SU-DHL-6 (cell line): ENCODE data around the gene RBMS3.

Experiments used
- H2AFZ ChIP-seq: fragments of 200-600 bp; sonication (generic); 2 replicates; pipeline ENCODE4 v1.6.1; 2014; ENCODE audit warnings: low read depth, mild to moderate bottlenecking, moderate library complexity, mixed read lengths, antibody characterized with exemption, low read length; ENCODE audit not compliant: severe bottlenecking
- H3F3A ChIP-seq: fragments of 200-600 bp; shearing (Covaris generic); 2 replicates; pipeline ENCODE4 v1.6.0; 2016; ENCODE audit warnings: antibody characterized with exemption, mild to moderate bottlenecking; ENCODE audit not compliant: insufficient read depth
- H3K27ac ChIP-seq: fragments of 200-600 bp; sonication (generic); 2 replicates; pipeline ENCODE4 v1.5.1; 2016; ENCODE audit warnings: low read depth, mild to moderate bottlenecking, low read length, moderate library complexity, mixed read lengths
- H3K27me3 ChIP-seq: fragments of 200-600 bp; sonication (generic), shearing (Covaris generic); 2 replicates; pipeline ENCODE4 v1.6.0; 2014; ENCODE audit warnings: mild to moderate bottlenecking, low read length
- H3K36me3 ChIP-seq: fragments of 200-600 bp; sonication (generic); 2 replicates; pipeline ENCODE4 v1.6.1; 2014; ENCODE audit warnings: mild to moderate bottlenecking, low read length, mixed read lengths
- H3K4me2 ChIP-seq: fragments of 300-600, 200-600 bp; shearing (Covaris generic), sonication (generic); 2 replicates; pipeline ENCODE4 v1.6.0; 2014; ENCODE audit warnings: low read length, low read depth, mild to moderate bottlenecking; ENCODE audit not compliant: poor library complexity, severe bottlenecking
- H3K4me3 ChIP-seq: fragments of 200-600 bp; sonication (generic); 2 replicates; pipeline ENCODE4 v1.5.1; 2014; ENCODE audit warnings: antibody characterized with exemption, low read length, mild to moderate bottlenecking, mixed read lengths; ENCODE audit not compliant: insufficient read depth, poor library complexity, severe bottlenecking
- H3K79me2 ChIP-seq: fragments of 200-600 bp; sonication (generic); 2 replicates; pipeline ENCODE4 v1.6.1; 2014; ENCODE audit warnings: mild to moderate bottlenecking, low read length, moderate library complexity; ENCODE audit not compliant: insufficient read depth
- H3K9ac ChIP-seq: fragments of 200-600 bp; sonication (generic); 2 replicates; pipeline ENCODE4 v1.7.0; 2014; ENCODE audit warnings: mild to moderate bottlenecking, low read length
- H3K9me2 ChIP-seq: fragments of 200-600 bp; sonication (generic); replicated peaks from 2 replicates; pipeline ENCODE4 v1.6.1; 2014; ENCODE audit warnings: low read length; ENCODE audit not compliant: insufficient read depth
- H3K9me3 ChIP-seq: fragments of 200-600 bp; sonication (generic); 2 replicates; pipeline ENCODE4 v1.6.1; 2014; ENCODE audit warnings: low read length, mixed read lengths; ENCODE audit not compliant: insufficient read depth
- H4K20me1 ChIP-seq: fragments of 200-600 bp; sonication (generic); 2 replicates; pipeline ENCODE4 v1.6.1; 2014; ENCODE audit warnings: low read depth, mild to moderate bottlenecking, antibody characterized with exemption, low read length, moderate library complexity, mixed read lengths
- CTCF ChIP-seq: fragments of 200-600 bp; sonication (generic); IDR thresholded peaks from one replicate; pipeline ENCODE4 v1.5.1; 2017; ENCODE audit warnings: antibody characterized with exemption, mild to moderate bottlenecking, low read length, moderate library complexity; ENCODE audit not compliant: insufficient read depth, poor library complexity, severe bottlenecking
- EZH2phosphoT487 ChIP-seq: fragments of 200-600 bp; sonication (generic), shearing (Covaris generic); conservative IDR thresholded peaks from 2 replicates; pipeline ENCODE4 v1.6.1; 2018; ENCODE audit warnings: mild to moderate bottlenecking, antibody characterized with exemption, low read length, moderate library complexity, mixed read lengths

Gene RBMS3

GRCh38 chr3:29708884-29709283 is 428.0 kb downstream of the RBMS3 start:
- no peak overlapping the region for H3K4me2 ChIP-seq
- H3K9me2 ChIP-seq: no peaks in the 10 kb centered on the region
- no peak overlapping the region for H3K4me3 ChIP-seq
- no peaks in the 10 kb centered on the region for H3K9me3 ChIP-seq
- no peaks in the 10 kb centered on the region for H3K36me3 ChIP-seq
- no peak overlapping the region for H3K27ac ChIP-seq
- no peaks in the 10 kb centered on the region for H3F3A ChIP-seq
- TF ChIP-seq CTCF (no peak), EZH2phosphoT487 (no peak)
- H3K9ac ChIP-seq: no peak overlapping the region
- no peaks in the 10 kb centered on the region for H3K27me3 ChIP-seq
- H4K20me1 ChIP-seq: no peaks in the 10 kb centered on the region
- H2AFZ ChIP-seq: no peak overlapping the region
- H3K79me2 ChIP-seq: no peaks in the 10 kb centered on the region

GRCh38 chr3:29711255-29711771 is 430.4 kb downstream of the RBMS3 start:
- TF ChIP-seq EZH2phosphoT487: no peak
- H3K9ac ChIP-seq: no peak overlapping the region

GRCh38 chr3:29716213-29716612 is 435.3 kb downstream of the RBMS3 start:
- Histone ChIP-seq H3K79me2 (no peaks in the 10 kb centered on the region), H3K36me3 (no peaks in the 10 kb centered on the region), H3K27ac (no peak overlapping the region), H3K9me2 (no peaks in the 10 kb centered on the region), H3K4me2 (no peak overlapping the region), H3K4me3 (no peak overlapping the region), H3F3A (no peaks in the 10 kb centered on the region), H2AFZ (no peak overlapping the region), H4K20me1 (no peaks in the 10 kb centered on the region), H3K9me3 (no peaks in the 10 kb centered on the region), H3K9ac (no peak overlapping the region), H3K27me3 (no peaks in the 10 kb centered on the region)
- TF ChIP-seq EZH2phosphoT487 (no peak), CTCF (no peak)

More at GRCh38 chr3:29711255-29711771, 430.4 kb downstream of the RBMS3 start:
- Histone ChIP-seq H2AFZ (no peak overlapping the region), H3K4me2 (no peak overlapping the region), H3K79me2 (no peaks in the 10 kb centered on the region), H4K20me1 (no peaks in the 10 kb centered on the region), H3K27me3 (no peaks in the 10 kb centered on the region), H3K27ac (no peak overlapping the region), H3K4me3 (no peak overlapping the region), H3K9me3 (no peaks in the 10 kb centered on the region), H3K36me3 (no peaks in the 10 kb centered on the region), H3K9me2 (no peaks in the 10 kb centered on the region), H3F3A (no peaks in the 10 kb centered on the region)

GRCh38 chr3:29718661-29719065 is 437.8 kb downstream of the RBMS3 start:
- Histone ChIP-seq H3K9me3 (no peaks in the 10 kb centered on the region), H3K9ac (no peak overlapping the region), H3K4me2 (no peak overlapping the region), H4K20me1 (no peaks in the 10 kb centered on the region), H3K27ac (no peak overlapping the region), H3K79me2 (no peaks in the 10 kb centered on the region), H3K27me3 (no peaks in the 10 kb centered on the region), H2AFZ (no peak overlapping the region), H3K9me2 (no peaks in the 10 kb centered on the region), H3K36me3 (no peaks in the 10 kb centered on the region), H3K4me3 (no peak overlapping the region), H3F3A (no peaks in the 10 kb centered on the region)
- TF ChIP-seq CTCF (no peak), EZH2phosphoT487 (no peak)
